Forelimb muscle (tissue), 1 donor: ENCODE data around the gene OLFM2. TPM values are rescaled to one million over a fixed set of nuclear protein-coding genes. Genes with fewer than 3 reads are reported as not detected.
"Not testable (repeated sequence)": the region's sequence is repeated elsewhere in the genome, so short reads cannot be mapped to it uniquely, and the experiment has no call there.

ENCODE experiments used
- DNase-seq: peaks from one replicate; pipeline ENCODE4 v3.0.0-alpha.2; 2013; ENCODE audit warnings: low read depth
- polyA plus RNA-seq: library from polyadenylated mRNA; unstranded; fragments of 120-200 nt; gene quantifications from one replicate; pipeline ENCODE4 v1.2.1, GENCODE V29; 2013; ENCODE audit not compliant: insufficient read length

The OLFM2 gene
- polyA plus RNA-seq, 1 donor = 29.8 TPM

DNA sequence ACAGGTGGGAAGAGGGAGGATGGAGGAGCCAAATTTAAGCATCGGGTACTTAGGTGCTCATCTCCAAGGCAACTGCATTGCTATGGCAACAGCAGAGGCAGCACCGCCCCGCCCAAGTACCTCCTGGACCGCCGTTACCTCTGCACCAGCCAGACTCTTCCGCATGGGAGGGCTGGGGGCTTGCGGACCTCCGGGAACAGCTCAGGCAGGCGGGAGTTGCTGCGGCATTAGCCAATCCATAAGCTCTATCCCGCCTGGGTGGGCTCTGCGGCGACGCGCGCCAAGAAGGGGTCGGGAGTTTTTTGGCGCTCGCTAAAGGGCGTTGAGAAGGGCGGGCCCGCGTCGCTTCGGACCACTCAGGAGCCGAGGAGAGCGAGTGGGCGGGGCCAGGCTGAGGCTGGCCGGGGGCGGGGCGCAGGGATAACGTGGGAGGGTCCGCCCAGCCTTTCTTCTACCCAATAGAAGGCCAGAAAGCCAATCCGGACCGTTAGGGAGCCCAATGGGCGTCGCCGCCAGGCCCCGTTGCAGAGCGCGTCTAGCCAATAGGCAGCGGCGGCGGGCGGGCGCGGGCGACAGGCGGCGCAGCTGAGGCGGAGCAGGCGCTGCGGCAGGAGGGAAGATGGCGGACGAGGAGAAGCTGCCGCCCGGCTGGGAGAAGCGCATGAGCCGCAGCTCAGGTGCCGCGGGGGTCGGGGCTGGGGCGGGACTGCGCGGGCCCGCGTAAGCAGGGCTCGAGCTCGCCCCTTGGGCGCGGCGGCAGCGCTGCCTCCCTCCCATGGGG, 101.4 kb downstream of the OLFM2 start, which contains the start of gene PIN1:
Gene PIN1 (plus strand): TSS at position 593 of the 781 bp plus-strand sequence. CDS start 27 bp downstream, at position 620.
- peak; percentile 95 for DNase-seq

DNA sequence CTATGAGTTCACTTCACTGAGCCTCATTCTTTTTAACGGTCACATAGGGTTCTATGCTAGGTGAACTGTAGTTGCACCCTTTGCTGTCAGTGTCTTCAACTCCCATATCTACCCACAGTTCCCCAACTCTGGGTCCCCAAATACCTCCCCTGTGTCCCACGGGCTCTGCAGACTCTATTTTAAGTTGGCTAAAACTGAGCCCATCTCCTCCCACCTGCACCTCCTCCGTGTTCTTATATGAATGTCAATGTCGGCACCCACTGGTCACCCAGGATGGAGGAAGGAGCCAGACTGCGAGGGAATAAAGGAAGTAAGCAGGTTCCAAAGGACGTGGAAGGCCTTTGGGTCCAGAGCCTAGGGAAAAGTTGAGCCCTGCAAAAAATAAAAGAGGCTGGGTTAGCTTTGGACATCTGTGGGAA, 102.0 kb downstream of the OLFM2 start:
- no peak for DNase-seq

DNA sequence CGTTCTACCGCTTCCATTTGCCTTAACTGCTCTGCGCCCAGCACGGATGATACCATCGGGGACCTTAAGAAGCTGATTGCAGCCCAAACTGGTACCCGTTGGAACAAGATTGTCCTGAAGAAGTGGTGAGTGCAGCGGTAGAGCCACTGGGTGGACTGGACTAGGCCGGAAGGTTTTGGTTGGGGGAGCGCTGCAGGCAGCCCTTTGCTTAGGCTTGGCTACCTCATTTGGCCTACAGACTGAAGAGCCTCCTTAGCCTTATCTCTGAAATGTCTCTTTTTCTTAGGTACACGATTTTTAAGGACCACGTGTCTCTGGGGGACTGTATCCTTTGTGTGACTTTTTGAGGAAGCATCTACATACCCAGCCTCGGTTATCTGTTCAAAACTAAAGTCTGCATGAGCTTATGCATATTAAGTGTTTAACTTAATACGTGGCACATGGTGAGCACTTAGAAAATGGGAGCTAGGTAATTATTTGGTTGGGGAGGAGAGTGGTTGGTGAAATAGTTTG, 107.7 kb downstream of the OLFM2 start:
- no peak for DNase-seq

DNA sequence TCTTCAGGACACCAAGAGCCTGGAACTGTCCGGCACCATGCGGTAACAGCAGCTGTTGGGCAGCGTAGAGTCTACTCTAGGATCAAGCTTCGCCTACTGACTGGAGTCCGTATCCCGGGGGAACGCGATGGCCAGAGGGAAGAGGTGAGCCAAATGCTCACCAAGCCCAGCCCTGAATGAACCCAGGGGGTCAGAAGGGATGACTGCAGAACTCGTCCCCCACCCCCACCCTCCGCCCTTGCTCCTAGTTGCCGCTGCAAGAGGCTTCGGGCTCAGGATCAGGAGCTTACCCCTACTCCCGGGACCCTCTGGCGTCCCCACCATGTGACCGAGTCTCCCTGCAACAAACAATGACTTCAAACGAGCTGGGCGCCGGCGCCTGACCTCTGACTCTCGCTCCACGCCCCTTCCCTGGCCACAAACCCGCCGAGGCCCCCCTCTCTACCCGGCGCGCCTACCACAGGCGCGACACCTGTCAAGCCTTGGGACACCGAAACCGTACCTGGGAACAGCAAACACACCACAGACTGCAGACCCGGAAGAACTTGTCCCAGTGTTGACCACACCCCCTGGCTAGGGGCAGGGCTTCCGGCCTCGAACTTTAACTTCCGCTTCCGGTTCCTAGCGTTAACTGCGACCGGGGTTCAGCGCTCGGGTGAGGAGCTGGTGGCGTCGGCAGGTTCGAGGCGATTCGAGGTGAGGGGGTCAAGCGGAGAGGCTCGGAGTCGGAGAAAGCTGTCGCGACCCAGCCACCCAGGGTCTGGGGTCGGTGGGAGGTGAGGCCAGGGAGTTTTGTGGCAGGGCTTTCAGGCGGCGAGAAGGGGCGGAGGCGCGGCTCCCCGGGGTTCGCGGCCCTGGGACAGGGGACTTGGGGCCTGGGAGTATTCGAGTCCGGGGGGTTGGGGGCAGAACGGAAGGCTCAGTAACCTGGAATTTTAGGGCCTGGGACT, 108.8 kb downstream of the OLFM2 start, which contains the start of gene UBL5:
Gene UBL5 (plus strand): TSS at position 630 of the 950 bp plus-strand sequence. CDS start 420 bp downstream, outside the sequence.
- DNase-seq = peak; percentile 62

GRCh38 chr19:9823816-9824215, 112.5 kb downstream of the OLFM2 start:
- no peak for DNase-seq

DNA sequence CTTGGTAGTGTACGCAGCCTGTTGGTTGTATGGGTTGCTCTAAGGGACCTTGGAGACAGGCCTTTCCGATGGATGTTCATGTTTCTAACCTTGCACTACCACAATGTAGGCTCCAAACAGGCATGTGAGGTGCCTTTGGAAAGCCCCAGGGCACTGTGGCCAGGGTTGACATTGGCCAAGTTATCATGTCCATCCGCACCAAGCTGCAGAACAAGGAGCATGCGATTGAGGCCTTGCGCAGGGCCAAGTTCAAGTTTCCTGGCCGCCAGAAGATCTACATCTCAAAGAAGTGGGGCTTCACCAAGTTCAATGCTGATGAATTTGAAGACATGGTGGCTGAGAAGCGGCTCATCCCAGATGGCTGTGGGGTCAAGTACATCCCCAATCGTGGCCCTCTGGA, 116.3 kb downstream of the OLFM2 start:
- DNase-seq = not testable (repeated sequence)

DNA sequence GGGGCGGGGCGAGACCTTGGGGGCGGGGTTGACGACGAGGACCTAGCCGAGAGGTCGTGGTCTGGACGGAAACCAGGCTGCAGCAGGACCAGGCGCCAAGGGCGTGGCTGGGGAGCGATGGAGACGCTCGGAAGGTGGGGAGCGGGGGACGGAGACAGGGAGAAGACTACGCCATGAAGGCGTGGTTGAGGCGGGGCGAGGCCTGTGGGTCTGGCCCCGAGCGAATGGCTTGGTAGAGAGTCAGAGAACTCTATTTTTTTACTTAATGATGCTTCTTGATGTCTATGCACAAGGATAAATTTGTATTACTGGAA, 116.8 kb downstream of the OLFM2 start:
- DNase-seq = no peak

DNA sequence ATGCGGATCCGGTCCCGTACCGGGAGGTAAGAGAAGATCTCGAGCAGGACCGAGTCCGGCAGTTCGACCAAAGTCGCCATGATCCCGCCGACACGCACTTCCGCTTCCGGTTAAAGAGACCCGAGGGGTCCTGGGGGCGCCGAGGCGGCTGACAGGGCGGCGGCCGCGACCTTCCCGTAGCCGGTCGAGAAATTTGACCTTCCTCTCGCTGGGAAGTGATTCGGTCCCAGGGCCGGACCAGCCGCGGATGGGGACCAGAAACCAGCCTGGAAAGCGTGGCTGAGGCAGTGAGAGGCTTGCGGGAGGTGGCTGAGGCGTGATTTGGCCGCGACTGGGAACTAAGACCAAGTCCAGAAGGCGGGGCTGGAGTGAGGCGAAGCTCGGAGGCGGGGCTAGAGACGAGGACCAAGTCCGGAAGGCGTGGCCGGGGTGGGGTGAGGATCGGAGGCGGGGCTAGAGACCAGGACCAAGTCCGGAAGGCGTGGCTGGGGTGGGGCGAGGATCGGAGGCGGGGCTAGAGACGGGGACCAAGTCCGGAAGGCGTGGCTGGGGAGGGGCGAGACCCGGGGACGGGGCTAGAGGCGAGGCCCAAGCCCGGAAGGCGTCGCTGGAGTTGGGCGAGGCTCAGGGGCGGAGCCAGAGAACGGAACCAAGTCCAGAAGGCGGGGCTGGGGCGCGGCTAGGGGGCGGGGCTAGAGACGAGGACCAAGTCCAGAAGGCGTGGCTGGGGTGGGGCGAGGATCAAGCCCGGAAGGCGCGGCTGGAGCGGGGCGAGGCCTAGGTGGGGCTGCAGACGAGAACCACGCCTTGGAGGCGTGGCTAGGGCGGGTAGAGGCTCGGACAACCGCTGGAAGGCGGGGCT, 117.3 kb downstream of the OLFM2 start, which contains the start of gene FBXL12:
Gene FBXL12 (minus strand): TSS at position 346 of the 862 bp plus-strand sequence. CDS start 266 bp downstream, at position 80.
- DNase-seq = peak; percentile 97

GRCh38 chr19:9818175-9818733, 118.1 kb downstream of the OLFM2 start:
- no peak for DNase-seq

DNA sequence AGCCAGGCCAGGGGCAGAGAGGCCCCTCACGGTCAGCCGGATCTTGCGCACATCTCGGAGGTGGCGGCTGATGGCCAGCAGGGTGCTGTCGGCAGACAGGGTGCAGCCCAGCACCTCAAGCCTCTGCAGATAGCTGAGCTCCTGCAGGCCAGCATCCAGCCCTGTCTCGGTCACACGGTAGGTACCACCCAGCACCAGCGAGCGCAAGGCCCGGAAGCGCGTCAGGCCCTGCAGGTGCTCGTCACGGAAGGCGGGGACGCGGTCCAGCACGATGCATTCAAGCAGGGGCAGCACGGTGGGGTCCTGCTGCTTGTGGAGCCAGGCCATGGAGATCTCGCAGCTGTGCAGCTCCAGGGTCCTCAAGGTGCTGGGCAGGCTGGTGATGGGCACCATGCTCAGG, 125.2 kb downstream of the OLFM2 start:
- no peak for DNase-seq

- DNase-seq = no peak
These were observed 127.2 kb downstream of the OLFM2 start for GRCh38 chr19:9808855-9809824.

DNA sequence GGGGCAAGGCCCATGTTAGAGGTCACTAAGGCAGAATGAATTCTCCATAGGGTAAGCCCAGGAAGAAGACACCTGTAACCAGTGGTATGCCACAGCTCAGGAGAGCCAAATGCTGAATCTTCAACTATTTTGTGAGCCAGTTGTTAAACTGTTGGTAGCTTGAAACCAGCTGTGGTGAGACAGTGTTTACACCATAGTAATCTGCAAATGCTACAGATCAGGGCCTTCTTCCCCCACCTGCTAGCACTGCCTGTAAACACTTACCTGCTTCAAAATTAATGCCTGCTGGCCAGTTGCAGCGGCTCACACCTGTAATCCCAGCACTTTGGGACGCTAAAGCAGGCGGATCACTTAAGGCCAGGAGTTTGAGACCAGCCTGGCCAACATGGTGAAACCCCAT, 129.5 kb downstream of the OLFM2 start:
- no peak for DNase-seq

Other genes with a start within 250 kb of the OLFM2 start
- 11.8 TPM for gene ZNF846, start 167.8 kb downstream of the OLFM2 start, polyA plus RNA-seq
- gene FBXL12, start 117.4 kb downstream of the OLFM2 start, polyA plus RNA-seq = 27.2 TPM
- 164 TPM for gene UBL5, start 108.6 kb downstream of the OLFM2 start, polyA plus RNA-seq
- 71.0 TPM for gene PIN1, start 101.2 kb downstream of the OLFM2 start, polyA plus RNA-seq
- gene COL5A3, start 74.0 kb upstream of the OLFM2 start, polyA plus RNA-seq = 67.4 TPM
- not detected for gene RDH8, start 77.0 kb upstream of the OLFM2 start, polyA plus RNA-seq
- gene SHFL, start 149.8 kb upstream of the OLFM2 start, polyA plus RNA-seq = 9.8 TPM
- gene ANGPTL6, start 166.2 kb upstream of the OLFM2 start, polyA plus RNA-seq = 3.9 TPM
- gene PPAN, start 169.8 kb upstream of the OLFM2 start, polyA plus RNA-seq = 28.5 TPM
- gene P2RY11, start 175.2 kb upstream of the OLFM2 start, polyA plus RNA-seq = 13.6 TPM
- gene EIF3G, start 183.4 kb upstream of the OLFM2 start, polyA plus RNA-seq = 267 TPM